GM12865 (cell line): ENCODE data around the gene PDE11A.

Source experiments
- DNase-seq: peaks from one replicate; pipeline ENCODE4 v3.0.0; 2010; ENCODE audit warnings: low read depth
- H3K4me3 ChIP-seq: 2 replicates; pipeline ENCODE4 v1.5.1; 2011; ENCODE audit warnings: mild to moderate bottlenecking, low read depth, low read length, control low read depth
- TF ChIP-seq, protein P1 (sequence below): IDR thresholded peaks from 2 replicates; pipeline ENCODE4 v1.5.1; 2011; ENCODE audit warnings: low read length, control low read depth, low read depth, inconsistent platforms; ENCODE audit not compliant: insufficient read depth; ENCODE audit errors: missing control alignments

Gene PDE11A

DNA sequence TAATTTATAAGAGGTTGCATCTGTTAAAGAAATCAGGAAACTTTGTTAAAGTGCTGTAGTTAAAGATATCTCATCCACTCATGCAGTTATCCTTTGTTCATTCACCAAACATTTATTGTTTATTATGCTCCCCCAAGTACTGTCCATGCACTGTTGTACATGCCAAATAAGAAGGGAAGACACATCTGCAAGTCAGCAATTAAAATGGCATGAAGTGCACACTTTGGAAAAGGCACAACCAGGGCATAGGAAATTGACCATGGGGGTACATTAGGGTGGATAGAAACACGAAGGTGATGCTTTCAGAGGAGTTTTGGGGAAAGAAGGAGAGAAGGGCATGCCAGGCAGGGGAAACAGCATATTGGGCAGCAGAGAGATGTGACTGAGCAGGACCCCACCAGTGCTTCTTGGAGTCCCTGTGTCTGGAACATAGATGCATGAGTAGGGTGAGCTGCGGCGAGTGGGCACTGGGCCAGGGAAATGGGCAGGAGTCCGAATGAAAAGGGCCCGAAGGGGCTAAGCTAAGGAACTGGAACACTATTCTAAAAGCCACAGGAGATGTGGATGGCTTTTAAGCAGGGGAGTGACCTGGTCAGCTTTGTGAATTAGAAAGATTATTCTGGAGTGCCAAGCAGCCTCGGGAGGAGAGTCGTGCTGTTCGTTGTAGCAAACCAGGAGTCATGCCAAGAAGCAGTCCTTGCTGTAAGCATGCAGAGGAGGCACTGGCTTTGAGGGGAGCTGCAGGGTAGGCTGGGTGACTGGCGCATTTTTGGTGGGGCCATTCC, 363.7 kb downstream of the PDE11A start:
- DNase-seq, result no peak
- no peak overlapping the region for H3K4me3 ChIP-seq
- TF ChIP-seq, protein P1, sequence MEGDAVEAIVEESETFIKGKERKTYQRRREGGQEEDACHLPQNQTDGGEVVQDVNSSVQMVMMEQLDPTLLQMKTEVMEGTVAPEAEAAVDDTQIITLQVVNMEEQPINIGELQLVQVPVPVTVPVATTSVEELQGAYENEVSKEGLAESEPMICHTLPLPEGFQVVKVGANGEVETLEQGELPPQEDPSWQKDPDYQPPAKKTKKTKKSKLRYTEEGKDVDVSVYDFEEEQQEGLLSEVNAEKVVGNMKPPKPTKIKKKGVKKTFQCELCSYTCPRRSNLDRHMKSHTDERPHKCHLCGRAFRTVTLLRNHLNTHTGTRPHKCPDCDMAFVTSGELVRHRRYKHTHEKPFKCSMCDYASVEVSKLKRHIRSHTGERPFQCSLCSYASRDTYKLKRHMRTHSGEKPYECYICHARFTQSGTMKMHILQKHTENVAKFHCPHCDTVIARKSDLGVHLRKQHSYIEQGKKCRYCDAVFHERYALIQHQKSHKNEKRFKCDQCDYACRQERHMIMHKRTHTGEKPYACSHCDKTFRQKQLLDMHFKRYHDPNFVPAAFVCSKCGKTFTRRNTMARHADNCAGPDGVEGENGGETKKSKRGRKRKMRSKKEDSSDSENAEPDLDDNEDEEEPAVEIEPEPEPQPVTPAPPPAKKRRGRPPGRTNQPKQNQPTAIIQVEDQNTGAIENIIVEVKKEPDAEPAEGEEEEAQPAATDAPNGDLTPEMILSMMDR, result no peak

DNA sequence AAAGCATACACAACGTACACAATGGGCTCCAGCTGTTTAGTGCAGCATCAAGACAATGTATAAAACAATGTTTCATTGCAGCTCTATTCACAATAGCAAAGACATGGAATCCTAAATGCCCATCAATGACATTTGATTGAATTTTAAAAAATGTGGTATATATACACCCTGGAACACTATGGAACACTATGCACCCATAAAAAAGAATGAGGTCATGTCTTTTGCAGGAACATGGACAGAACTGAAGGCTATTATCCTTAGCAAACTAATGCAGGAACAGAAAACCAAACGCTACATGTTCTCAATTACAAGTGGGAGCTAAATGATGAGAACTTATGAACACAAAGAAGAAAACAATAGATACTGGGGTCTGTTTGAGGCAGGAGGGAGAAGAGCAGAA, 364.5 kb downstream of the PDE11A start:
- TF ChIP-seq, protein P1, result no peak
- DNase-seq, result no peak
- no peak overlapping the region for H3K4me3 ChIP-seq

DNA sequence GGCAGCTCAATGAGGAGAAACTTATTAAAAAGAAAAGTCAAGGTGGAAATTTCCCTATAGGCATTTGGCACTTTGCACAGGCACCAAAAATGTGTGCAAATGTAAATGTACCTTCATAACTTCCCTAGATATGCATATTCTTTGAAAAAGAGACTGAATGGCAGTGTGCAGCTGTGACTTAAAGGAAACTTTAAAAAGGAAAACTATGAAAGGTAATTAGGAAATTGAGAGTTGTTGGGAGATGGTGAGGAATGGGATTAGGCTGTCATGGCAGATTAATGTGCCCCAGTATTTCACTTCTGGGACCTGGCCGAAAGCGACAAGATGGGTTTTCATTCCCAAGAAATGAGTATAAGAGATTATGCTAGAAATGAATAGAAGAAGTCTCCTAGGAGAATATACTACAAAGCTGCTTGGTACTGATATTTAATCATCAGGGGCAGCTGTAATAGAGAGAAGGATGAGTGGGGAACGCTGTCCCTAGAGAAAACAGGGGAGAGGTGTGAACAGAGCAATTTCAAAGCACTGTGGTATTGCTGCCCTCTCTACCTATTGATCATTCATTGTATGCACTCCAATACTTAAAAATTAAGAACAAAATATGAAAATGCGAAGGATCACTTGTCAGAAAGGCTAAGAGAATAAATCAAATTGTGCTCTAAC, 366.9 kb downstream of the PDE11A start:
- TF ChIP-seq, protein P1, result no peak
- no peak for DNase-seq

DNA sequence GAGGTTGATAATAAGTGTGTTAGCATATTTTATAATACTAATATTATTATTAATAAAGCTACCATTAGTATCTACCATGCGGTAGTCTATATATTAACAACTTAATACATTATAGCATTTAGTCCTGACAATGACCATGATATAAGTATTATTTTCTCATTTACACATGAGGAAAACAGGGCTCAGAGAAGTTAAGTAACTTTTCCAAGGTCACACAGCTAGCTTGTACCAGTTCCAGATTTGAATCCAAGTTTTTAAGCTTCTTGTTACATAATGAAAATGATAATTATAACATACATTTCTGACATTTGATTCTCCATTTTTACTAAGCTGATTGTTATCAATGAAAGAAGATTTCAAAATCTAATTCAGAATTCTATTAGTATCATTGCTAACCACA, 369.4 kb downstream of the PDE11A start:
- TF ChIP-seq, protein P1, result no peak

More for the DNA sequence above, 366.9 kb downstream of the PDE11A start:
- H3K4me3 ChIP-seq, result no peak overlapping the region

DNA sequence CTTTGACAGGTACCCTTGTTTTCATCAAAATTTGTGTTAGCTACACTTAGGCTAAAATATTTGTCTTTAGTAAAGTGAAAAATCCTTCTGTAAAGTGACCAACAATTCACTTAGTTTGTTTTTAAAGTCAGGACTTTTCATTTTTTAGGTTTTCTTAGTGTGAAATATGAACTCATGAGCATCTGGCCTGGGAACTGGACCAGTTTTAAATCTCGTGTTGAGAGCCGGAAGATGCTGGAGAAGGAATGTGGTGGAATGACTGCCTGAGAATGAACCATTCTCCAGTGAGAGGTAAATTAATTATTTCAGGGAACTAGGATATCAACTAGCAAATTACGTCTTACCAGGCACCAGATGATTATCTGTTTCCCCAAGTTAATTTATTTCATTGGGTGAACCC, 374.3 kb downstream of the PDE11A start:
- DNase-seq, result no peak
- TF ChIP-seq, protein P1, result no peak
- no peak overlapping the region for H3K4me3 ChIP-seq

More for the DNA sequence above, 369.4 kb downstream of the PDE11A start:
- no peak for DNase-seq
- no peak overlapping the region for H3K4me3 ChIP-seq

DNA sequence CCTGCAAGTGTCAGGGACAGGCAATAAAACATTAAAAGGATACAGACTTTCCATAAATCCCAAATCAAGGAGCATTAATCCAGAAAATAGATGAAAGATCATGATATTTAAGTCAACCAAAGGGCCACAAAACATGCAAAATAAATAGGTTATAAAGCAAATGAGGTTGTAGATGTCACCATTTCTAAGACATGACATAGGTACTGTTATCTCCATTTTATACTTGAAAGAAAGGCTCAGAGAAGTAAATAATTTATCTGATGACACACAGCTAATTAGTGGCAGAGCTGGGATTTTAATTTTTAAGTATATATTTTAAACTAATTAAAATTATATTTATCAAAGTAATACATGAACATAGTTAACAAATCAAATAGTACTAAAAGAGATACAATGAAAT, 378.2 kb downstream of the PDE11A start:
- H3K4me3 ChIP-seq, result no peak overlapping the region
- TF ChIP-seq, protein P1, result no peak
- no peak for DNase-seq
